GM18508 (cell line): Measurements from ENCODE around the gene AP1M1.

Experiments used
- ATAC-seq: cut with Tn5 transposase; IDR thresholded peaks from one replicate; pipeline ENCODE4 v1.9.1; 2021; ENCODE audit warnings: moderate number of reproducible peaks; ENCODE audit not compliant: insufficient read depth, unreplicated experiment

Gene AP1M1

GRCh38 chr19:16206637-16207036 lies 8.9 kb downstream of the AP1M1 start:
- ATAC-seq = no peak

GRCh38 chr19:16207063-16207462 lies 9.4 kb downstream of the AP1M1 start:
- ATAC-seq = no peak

- ATAC-seq = no peak
Observed at GRCh38 chr19:16207490-16208025, 9.8 kb downstream of the AP1M1 start.

GRCh38 chr19:16208064-16208759 lies 10.5 kb downstream of the AP1M1 start:
- ATAC-seq = no peak

GRCh38 chr19:16208847-16209665 lies 11.3 kb downstream of the AP1M1 start:
- no peak for ATAC-seq

- no peak for ATAC-seq
Observed at GRCh38 chr19:16210168-16210567, 12.5 kb downstream of the AP1M1 start.

- no peak for ATAC-seq
Observed at GRCh38 chr19:16213076-16213475, 15.4 kb downstream of the AP1M1 start.

- ATAC-seq = no peak
Observed at GRCh38 chr19:16216744-16217670, 19.3 kb downstream of the AP1M1 start.

GRCh38 chr19:16217716-16218451 lies 20.2 kb downstream of the AP1M1 start:
- no peak for ATAC-seq

- no peak for ATAC-seq
Observed at GRCh38 chr19:16218851-16219250, 21.1 kb downstream of the AP1M1 start.

GRCh38 chr19:16222806-16223205 lies 25.1 kb downstream of the AP1M1 start:
- no peak for ATAC-seq

- no peak for ATAC-seq
Observed at GRCh38 chr19:16223746-16224145, 26.0 kb downstream of the AP1M1 start.

- no peak for ATAC-seq
Observed at GRCh38 chr19:16224293-16225045, 26.8 kb downstream of the AP1M1 start.

GRCh38 chr19:16225279-16226183 lies 27.8 kb downstream of the AP1M1 start:
- ATAC-seq = no peak

GRCh38 chr19:16226184-16226591 lies 28.5 kb downstream of the AP1M1 start:
- no peak for ATAC-seq

GRCh38 chr19:16226878-16227836 lies 29.4 kb downstream of the AP1M1 start:
- no peak for ATAC-seq
